Pancreas (tissue), 10 donors: ENCODE results near the gene TRPM3. TPM values are rescaled to one million over a fixed set of nuclear protein-coding genes. Genes with fewer than 3 reads are reported as not detected.

Experiments used
- ATAC-seq, 4 donors: fragments of 200-7000 bp; cut with Tn5 transposase; one replicate each; pipeline versions ENCODE4 v1.8.0 to v1.9.1; 2020; ENCODE audit warnings: mild to moderate bottlenecking in 4 of 4, moderate library complexity in 4 of 4
- DNase-seq, 6 donors: peaks; one replicate each; pipeline ENCODE4 v3.0.0-alpha.2; 2020
- FAIRE-seq: peaks from 2 replicates; lab custom pipeline; 2012; peaks lifted over from hg19 to GRCh38; lab: Jason Lieb, UNC
- H3K27ac ChIP-seq, 4 donors: fragments of 200-600 bp; sonication (generic); 1 replicate in 3 of 4; 2 replicates in 1 of 4; pipeline versions ENCODE4 v1.5.0 to v1.8.0; 2020
- H3K27me3 ChIP-seq, 4 donors: fragments of 200-600 bp; one replicate each; pipeline ENCODE4 v1.8.0; 2021
- H3K36me3 ChIP-seq, 3 donors: fragments of 200-600 bp; sonication (generic) in 1 of 3; one replicate each; pipeline versions ENCODE4 v1.5.0 to v1.8.0; 2020 to 2021
- H3K4me1 ChIP-seq, 3 donors: fragments of 200-600 bp; one replicate each; pipeline ENCODE4 v1.8.0; 2021
- H3K4me3 ChIP-seq, 4 donors: fragments of 200-600 bp; sonication (generic) in 2 of 4; one replicate each; pipeline versions ENCODE4 v1.5.0 to v1.8.0; 2020 to 2021
- H3K9me3 ChIP-seq, 4 donors: fragments of 200-600 bp; one replicate each; pipeline ENCODE4 v1.8.0; 2021
- WGBS, 2 donors: extraction: QIAGEN DNeasy Blood & Tissue Kit; methylation state at CpG; one replicate each; pipeline ENCODE4 v1.1.7; 2013; 5-methylcytosine and 5-hydroxymethylcytosine counted together
- intact Hi-C, 3 donors: fragments of 100-400 bp; cut with DNase I; formaldehyde crosslinking; loops; one replicate each; pipeline versions ENCODE4 v1.11.1 to v1.14.2; 2022
- polyA plus RNA-seq, 2 donors: library from polyadenylated mRNA; stranded (reverse); fragments of 200-250 nt; gene quantifications; one replicate each; pipeline ENCODE4 v1.2.3, GENCODE V29; 2013
- total RNA-seq, 6 donors: library from RNA; stranded (reverse); fragmentation: NEBNext Ultra II Directional in 4 of 6; extraction: Animal tissue kit (Norgen Biotek cat#: 25700) in 4 of 6; gene quantifications; one replicate each; pipeline versions ENCODE4 v1.2.1 to v1.2.4, GENCODE V29; 2021 to 2023
- TF ChIP-seq, protein P1 (sequence below), 4 donors: fragments of 200-600 bp; sonication (generic) in 3 of 4; IDR thresholded peaks; one replicate each; pipeline versions ENCODE4 v1.5.0 to v1.8.0; 2021; ENCODE audit warnings: antibody characterized with exemption in 4 of 4
- donor health status: healthy with polysubstance abuse.
- donor health status: DM: no; HTN: no; CAD: no; lungs with moderate emphysema.
- donor health status: DM: no; HTN: no; CAD: no.
- donor health status: control.
- donor health status: control.
- donor health status: Bipolar disorder and iron deficiency.
- donor health status: DM: yes; HTN: yes; CAD: no.
- donor health status: DM: no; HTN: no; CAD: no.
- donor health status: DM: no; HTN: no; CAD: no.
- donor health status: DM: yes; HTN: yes; CAD: no.

The TRPM3 gene
- total and polyA plus RNA-seq, 8 donors, result 0.22 to 1.9 (median 0.76) TPM

DNA sequence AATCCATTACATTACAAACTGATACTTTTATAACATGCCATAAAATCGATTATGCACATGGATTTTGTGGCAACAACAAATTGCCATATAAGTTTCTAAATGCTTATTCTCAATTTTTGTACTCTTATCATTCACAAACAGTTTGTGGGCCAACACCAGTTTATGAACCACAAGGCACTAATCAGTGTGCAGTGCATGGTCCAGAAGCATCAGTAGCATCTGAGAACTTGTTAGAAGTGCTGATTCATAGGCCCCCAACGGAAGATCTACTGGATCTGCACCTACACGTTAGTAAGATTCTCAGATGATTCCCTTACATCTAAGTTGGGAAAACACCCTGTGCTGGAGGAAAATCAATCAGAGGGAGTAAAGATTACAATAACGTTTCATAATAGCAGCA, 242.8 kb downstream of the TRPM3 start:
- DNase-seq (no peak), ATAC-seq (no peak), FAIRE-seq (no peak)
- TF ChIP-seq, protein P1, sequence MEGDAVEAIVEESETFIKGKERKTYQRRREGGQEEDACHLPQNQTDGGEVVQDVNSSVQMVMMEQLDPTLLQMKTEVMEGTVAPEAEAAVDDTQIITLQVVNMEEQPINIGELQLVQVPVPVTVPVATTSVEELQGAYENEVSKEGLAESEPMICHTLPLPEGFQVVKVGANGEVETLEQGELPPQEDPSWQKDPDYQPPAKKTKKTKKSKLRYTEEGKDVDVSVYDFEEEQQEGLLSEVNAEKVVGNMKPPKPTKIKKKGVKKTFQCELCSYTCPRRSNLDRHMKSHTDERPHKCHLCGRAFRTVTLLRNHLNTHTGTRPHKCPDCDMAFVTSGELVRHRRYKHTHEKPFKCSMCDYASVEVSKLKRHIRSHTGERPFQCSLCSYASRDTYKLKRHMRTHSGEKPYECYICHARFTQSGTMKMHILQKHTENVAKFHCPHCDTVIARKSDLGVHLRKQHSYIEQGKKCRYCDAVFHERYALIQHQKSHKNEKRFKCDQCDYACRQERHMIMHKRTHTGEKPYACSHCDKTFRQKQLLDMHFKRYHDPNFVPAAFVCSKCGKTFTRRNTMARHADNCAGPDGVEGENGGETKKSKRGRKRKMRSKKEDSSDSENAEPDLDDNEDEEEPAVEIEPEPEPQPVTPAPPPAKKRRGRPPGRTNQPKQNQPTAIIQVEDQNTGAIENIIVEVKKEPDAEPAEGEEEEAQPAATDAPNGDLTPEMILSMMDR (IDR thresholded peaks at IDR 0.05), result no peak
- Histone ChIP-seq H3K27ac (no peak overlapping the region), H3K4me1 (no peaks in the 10 kb centered on the region), H3K4me3 (no peak overlapping the region), H3K36me3 (no peaks in the 10 kb centered on the region), H3K9me3 (no peaks in the 10 kb centered on the region), H3K27me3 (no peaks in the 10 kb centered on the region)
- WGBS, 2 donors, result 35 to 45% methylated on average over 4 of the region's 4 CpGs
- intact Hi-C loops, result no loop called here

DNA sequence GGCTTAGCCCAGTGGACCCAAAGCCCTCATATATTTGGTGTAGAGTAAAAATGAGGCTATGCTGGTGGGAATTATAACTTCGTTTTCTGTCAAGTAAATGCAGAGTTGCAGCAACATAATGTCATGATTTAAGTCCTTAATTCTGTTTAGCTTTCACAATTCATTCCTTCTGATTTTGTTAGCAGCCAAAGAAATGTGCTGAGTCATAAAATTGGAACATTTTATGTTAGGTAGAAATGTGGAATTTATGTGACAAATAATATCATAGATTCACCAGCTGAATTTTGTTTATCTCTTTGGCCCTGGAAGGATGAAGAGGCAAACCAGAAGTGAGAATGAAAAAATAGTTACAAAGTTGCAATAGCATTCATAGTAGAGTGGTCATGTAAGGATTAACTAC, 247.0 kb downstream of the TRPM3 start:
- TF ChIP-seq, protein P1 (IDR thresholded peaks at IDR 0.05), result no peak
- DNase-seq (no peak), ATAC-seq (no peak), FAIRE-seq (no peak)
- no peaks in the 10 kb centered on the region for H3K27me3 ChIP-seq
- 63 to 64% methylated on average over 1 of the region's 1 CpG for WGBS, 2 donors
- no peaks in the 10 kb centered on the region for H3K4me1 ChIP-seq
- H3K27ac ChIP-seq, result no peak overlapping the region
- intact Hi-C loops, result no loop called here
- no peaks in the 10 kb centered on the region for H3K36me3 ChIP-seq
- H3K9me3 ChIP-seq, result no peaks in the 10 kb centered on the region
- H3K4me3 ChIP-seq, result no peak overlapping the region

DNA sequence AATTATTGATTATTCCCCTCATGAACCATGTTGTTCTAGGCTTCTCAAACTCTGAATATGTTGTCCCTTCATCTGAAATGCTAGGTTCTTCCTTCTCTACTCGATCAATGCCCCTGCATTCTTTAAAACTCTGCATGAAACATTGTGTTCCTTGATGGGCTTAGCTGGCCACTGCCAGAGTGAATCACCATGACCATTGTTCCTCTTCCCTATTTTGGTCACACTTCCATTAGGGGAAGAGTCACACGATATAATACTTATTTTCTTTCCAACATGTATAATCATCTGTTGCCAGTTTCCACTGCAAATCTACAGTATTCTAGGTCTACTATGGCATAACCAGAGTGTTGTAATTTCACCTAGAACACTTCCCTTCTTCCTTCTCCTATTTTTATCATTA, 247.9 kb downstream of the TRPM3 start:
- H3K4me1 ChIP-seq, result no peaks in the 10 kb centered on the region
- H3K36me3 ChIP-seq, result no peaks in the 10 kb centered on the region
- intact Hi-C loops, result no loop called here
- ATAC-seq (no peak), DNase-seq (no peak), FAIRE-seq (no peak)
- H3K27me3 ChIP-seq, result no peaks in the 10 kb centered on the region
- H3K9me3 ChIP-seq, result no peaks in the 10 kb centered on the region
- no peak overlapping the region for H3K4me3 ChIP-seq
- H3K27ac ChIP-seq, result no peak overlapping the region
- TF ChIP-seq, protein P1 (IDR thresholded peaks at IDR 0.05), result no peak
- 56 to 67% methylated on average over 2 of the region's 2 CpGs for WGBS, 2 donors

DNA sequence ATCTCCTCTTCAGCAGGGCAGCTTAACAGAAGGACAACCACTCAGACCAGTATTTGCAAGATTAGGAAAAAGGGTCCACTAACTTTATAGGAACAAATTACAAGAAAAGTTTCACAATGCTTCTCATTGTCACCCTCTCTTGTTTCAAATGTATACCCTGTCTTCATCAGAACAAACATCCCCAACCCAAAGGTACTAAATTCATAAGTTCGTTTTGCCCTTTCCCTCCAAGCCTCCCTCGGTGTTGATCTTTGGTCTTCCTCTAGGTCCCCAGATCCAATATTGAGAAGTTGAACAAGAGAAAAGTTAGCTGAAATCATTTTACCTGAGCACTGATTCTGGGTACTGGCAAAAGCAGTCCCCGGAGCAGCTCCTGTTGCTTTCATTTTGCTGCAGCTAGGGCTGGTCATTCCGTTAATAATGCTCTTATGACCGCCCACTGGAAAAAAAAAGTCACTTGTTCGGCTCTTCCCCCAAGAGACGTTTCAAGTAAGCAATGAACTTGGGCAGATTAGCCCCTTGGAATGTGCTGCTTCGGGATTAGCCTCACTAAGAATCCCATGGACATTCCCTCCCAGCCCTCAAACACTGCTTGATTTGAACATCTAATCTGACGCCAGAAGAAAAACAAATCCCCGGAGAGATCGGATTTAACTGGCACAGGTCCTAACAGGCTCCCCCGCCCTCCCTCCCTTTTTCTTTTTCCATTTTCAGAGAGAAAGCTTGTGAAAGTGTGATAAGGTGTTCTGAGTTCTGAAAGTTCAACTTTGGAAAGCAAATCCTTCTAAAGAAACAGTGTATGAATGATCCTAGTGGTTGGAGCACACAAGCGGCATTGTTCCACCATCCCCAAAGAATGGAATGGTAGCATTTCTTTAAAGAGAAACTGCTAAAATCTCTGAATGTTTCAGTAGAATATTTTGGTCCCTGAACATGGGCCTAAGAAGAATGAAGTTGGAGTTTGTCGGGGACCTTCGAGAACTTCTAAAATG, 252.5 kb downstream of the TRPM3 start:
- no peak for FAIRE-seq
- Histone ChIP-seq H3K9me3 (no peaks in the 10 kb centered on the region), H3K4me3 (peak overlapping the region in 3 of 4 donors; percentile 7 to 39 (median 25)), H3K27me3 (peaks cover 0 to 6% (median 0%) of the 10 kb centered on the region in 4 donors), H3K4me1 (no peaks in the 10 kb centered on the region), H3K27ac (no peak overlapping the region), H3K36me3 (no peaks in the 10 kb centered on the region)
- peak in 2 of 6 donors; percentile 6 to 13 for DNase-seq
- TF ChIP-seq, protein P1 (IDR thresholded peaks at IDR 0.05), result no peak
- WGBS, 2 donors, result 17 to 19% methylated on average over 15 of the region's 15 CpGs
- intact Hi-C loops, result no loop called here
- ATAC-seq, result peak in 3 of 4 donors; percentile 75 to 90 (median 87)

DNA sequence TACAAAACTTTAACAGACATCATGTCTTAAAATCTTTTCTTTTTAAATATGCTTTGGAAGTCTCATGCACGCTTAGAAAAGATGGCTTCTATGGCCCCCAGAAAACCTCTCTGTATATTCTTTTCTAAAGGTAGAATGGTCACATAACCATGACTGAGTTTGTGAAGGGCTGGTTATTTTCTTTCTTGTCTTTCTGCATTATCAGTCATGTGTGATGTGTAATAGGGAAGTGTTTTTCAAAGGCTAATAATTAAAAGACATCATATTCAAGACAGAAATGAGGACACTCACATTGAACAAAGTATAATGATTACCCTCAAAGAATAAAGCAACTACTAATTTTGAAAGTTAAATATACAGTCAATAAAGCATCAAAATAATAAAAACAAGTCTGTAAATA, 253.4 kb downstream of the TRPM3 start:
- intact Hi-C loops, result no loop called here
- Histone ChIP-seq H3K4me1 (no peaks in the 10 kb centered on the region), H3K9me3 (no peaks in the 10 kb centered on the region), H3K4me3 (no peak overlapping the region), H3K27me3 (peaks cover 0 to 6% (median 0%) of the 10 kb centered on the region in 4 donors), H3K27ac (no peak overlapping the region), H3K36me3 (no peaks in the 10 kb centered on the region)
- ATAC-seq (no peak), DNase-seq (no peak), FAIRE-seq (no peak)
- TF ChIP-seq, protein P1 (IDR thresholded peaks at IDR 0.05), result no peak
- WGBS, 2 donors, result 60 to 69% methylated on average over 1 of the region's 1 CpG
